Skeletal muscle satellite cell (primary cell): ENCODE data around the gene PEG3.

Source experiments
- H3K27me3 ChIP-seq: 2 replicates; pipeline ENCODE4 v1.7.0; 2013; ENCODE audit warnings: low read length; ENCODE audit not compliant: control insufficient read depth, insufficient read depth
- H3K36me3 ChIP-seq: 2 replicates; pipeline ENCODE4 v1.7.0; 2013; ENCODE audit warnings: mild to moderate bottlenecking, control low read depth, low read length; ENCODE audit not compliant: insufficient read depth
- H3K4me1 ChIP-seq: 2 replicates; pipeline ENCODE4 v1.7.0; 2013; ENCODE audit warnings: low read length; ENCODE audit not compliant: control insufficient read depth, insufficient read depth
- H3K4me2 ChIP-seq: 2 replicates; pipeline ENCODE4 v1.7.0; 2013; ENCODE audit warnings: mild to moderate bottlenecking, low read length
- H3K4me3 ChIP-seq: 2 replicates; pipeline ENCODE4 v1.7.0; 2013; ENCODE audit warnings: low read length
- H3K9ac ChIP-seq: 2 replicates; pipeline ENCODE4 v1.7.0; 2013; ENCODE audit warnings: mild to moderate bottlenecking, low read depth, low read length, moderate library complexity
- H3K9me3 ChIP-seq: replicated peaks from 2 replicates; pipeline ENCODE4 v1.7.0; 2013; ENCODE audit warnings: mild to moderate bottlenecking, control low read depth, low read length

PEG3 gene

GRCh38 chr19:56823417-56823816 lies 17.1 kb downstream of the PEG3 start:
- Histone ChIP-seq H3K36me3 (no peaks in the 10 kb centered on the region), H3K4me2 (no peak overlapping the region), H3K9ac (no peak overlapping the region), H3K27me3 (no peaks in the 10 kb centered on the region), H3K4me1 (no peaks in the 10 kb centered on the region), H3K4me3 (no peak overlapping the region), H3K9me3 (peaks cover 15% of the 10 kb centered on the region)

GRCh38 chr19:56822755-56823154 lies 17.8 kb downstream of the PEG3 start:
- Histone ChIP-seq H3K36me3 (no peaks in the 10 kb centered on the region), H3K4me1 (no peaks in the 10 kb centered on the region), H3K4me3 (no peak overlapping the region), H3K4me2 (no peak overlapping the region), H3K9ac (no peak overlapping the region), H3K9me3 (peaks cover 19% of the 10 kb centered on the region), H3K27me3 (no peaks in the 10 kb centered on the region)

- Histone ChIP-seq H3K27me3 (no peaks in the 10 kb centered on the region), H3K4me2 (no peak overlapping the region), H3K4me1 (no peaks in the 10 kb centered on the region), H3K9ac (no peak overlapping the region), H3K9me3 (peaks cover 22% of the 10 kb centered on the region), H3K36me3 (no peaks in the 10 kb centered on the region), H3K4me3 (no peak overlapping the region)
These were observed 18.9 kb downstream of the PEG3 start for GRCh38 chr19:56821675-56822074.

GRCh38 chr19:56821209-56821608 lies 19.3 kb downstream of the PEG3 start:
- Histone ChIP-seq H3K4me3 (no peak overlapping the region), H3K4me1 (no peaks in the 10 kb centered on the region), H3K27me3 (no peaks in the 10 kb centered on the region), H3K4me2 (no peak overlapping the region), H3K36me3 (no peaks in the 10 kb centered on the region), H3K9ac (no peak overlapping the region), H3K9me3 (peaks cover 22% of the 10 kb centered on the region)

GRCh38 chr19:56819166-56819565 lies 21.4 kb downstream of the PEG3 start:
- no peak overlapping the region for H3K4me3 ChIP-seq
- no peaks in the 10 kb centered on the region for H3K4me1 ChIP-seq
- H3K27me3 ChIP-seq: no peaks in the 10 kb centered on the region
- H3K9ac ChIP-seq: no peak overlapping the region
- H3K36me3 ChIP-seq: no peaks in the 10 kb centered on the region
- H3K4me2 ChIP-seq: no peak overlapping the region
- peaks cover 22% of the 10 kb centered on the region for H3K9me3 ChIP-seq

- no peaks in the 10 kb centered on the region for H3K27me3 ChIP-seq
- no peaks in the 10 kb centered on the region for H3K4me1 ChIP-seq
- no peaks in the 10 kb centered on the region for H3K36me3 ChIP-seq
- H3K4me3 ChIP-seq: no peak overlapping the region
- no peak overlapping the region for H3K9ac ChIP-seq
- H3K4me2 ChIP-seq: no peak overlapping the region
- peaks cover 26% of the 10 kb centered on the region for H3K9me3 ChIP-seq
These were observed 25.9 kb downstream of the PEG3 start for GRCh38 chr19:56814656-56815055.

GRCh38 chr19:56813531-56813930 lies 27.0 kb downstream of the PEG3 start:
- H3K4me2 ChIP-seq: no peak overlapping the region
- peaks cover 24% of the 10 kb centered on the region for H3K9me3 ChIP-seq
- no peak overlapping the region for H3K4me3 ChIP-seq
- H3K36me3 ChIP-seq: no peaks in the 10 kb centered on the region
- no peak overlapping the region for H3K9ac ChIP-seq
- no peaks in the 10 kb centered on the region for H3K4me1 ChIP-seq
- H3K27me3 ChIP-seq: no peaks in the 10 kb centered on the region

- Histone ChIP-seq H3K4me3 (no peak overlapping the region), H3K36me3 (no peaks in the 10 kb centered on the region), H3K4me1 (no peaks in the 10 kb centered on the region), H3K9me3 (peaks cover 28% of the 10 kb centered on the region), H3K4me2 (no peak overlapping the region), H3K9ac (no peak overlapping the region), H3K27me3 (no peaks in the 10 kb centered on the region)
These were observed 29.0 kb downstream of the PEG3 start for GRCh38 chr19:56811480-56811879.

GRCh38 chr19:56810260-56810659 lies 30.3 kb downstream of the PEG3 start:
- peaks cover 30% of the 10 kb centered on the region for H3K9me3 ChIP-seq
- no peaks in the 10 kb centered on the region for H3K27me3 ChIP-seq
- H3K4me1 ChIP-seq: no peaks in the 10 kb centered on the region
- no peaks in the 10 kb centered on the region for H3K36me3 ChIP-seq
- no peak overlapping the region for H3K4me3 ChIP-seq
- no peak overlapping the region for H3K4me2 ChIP-seq
- no peak overlapping the region for H3K9ac ChIP-seq

GRCh38 chr19:56808717-56809392 lies 31.7 kb downstream of the PEG3 start:
- Histone ChIP-seq H3K4me1 (no peaks in the 10 kb centered on the region), H3K4me2 (no peak overlapping the region), H3K36me3 (no peaks in the 10 kb centered on the region), H3K27me3 (no peaks in the 10 kb centered on the region), H3K4me3 (no peak overlapping the region), H3K9ac (no peak overlapping the region), H3K9me3 (peaks cover 29% of the 10 kb centered on the region)

- H3K27me3 ChIP-seq: no peaks in the 10 kb centered on the region
- H3K9ac ChIP-seq: no peak overlapping the region
- H3K36me3 ChIP-seq: no peaks in the 10 kb centered on the region
- H3K9me3 ChIP-seq: peaks cover 27% of the 10 kb centered on the region
- H3K4me1 ChIP-seq: no peaks in the 10 kb centered on the region
- H3K4me3 ChIP-seq: no peak overlapping the region
- no peak overlapping the region for H3K4me2 ChIP-seq
These were observed 33.9 kb downstream of the PEG3 start for GRCh38 chr19:56806639-56807038.
